ENCODE data around the gene PRKX.
"Not testable (repeated sequence)": the region's sequence is repeated elsewhere in the genome, so short reads cannot be mapped to it uniquely, and the experiment has no call there.

Gene PRKX

GRCh38 chrX:3560010-3560409 is 153.4 kb downstream of the PRKX start:
- DNase-seq, result not testable (repeated sequence)

Data from activated T-cell treated with anti-CD3 and anti-CD28 coated beads for 4 hours (primary cell).